Coronary artery (tissue), 2 donors: Measurements from ENCODE around the gene ABHD10.

ENCODE experiments used
- DNase-seq: peaks from one replicate; pipeline ENCODE4 v3.0.0-alpha.2; 2017; ENCODE audit warnings: low spot score
- H3K27ac ChIP-seq, 2 donors: fragments of 200-600 bp; sonication (generic); one replicate each; pipeline ENCODE4 v1.5.1; 2016 to 2019
- H3K4me3 ChIP-seq: fragments of 200-600 bp; sonication (generic); 2 replicates; pipeline ENCODE4 v1.5.1; 2016; ENCODE audit warnings: mild to moderate bottlenecking, moderate library complexity
- CTCF ChIP-seq: fragments of 200-600 bp; sonication (generic); IDR thresholded peaks from one replicate; pipeline ENCODE4 v1.5.1; 2019; ENCODE audit warnings: antibody characterized with exemption

ABHD10 gene

GRCh38 chr3:111970376-111970775, 8.4 kb upstream of the ABHD10 start:
- H3K27ac ChIP-seq = no peak overlapping the region
- no peak for TF ChIP-seq CTCF
- no peak overlapping the region for H3K4me3 ChIP-seq
- no peak for DNase-seq

- DNase-seq = no peak
- Histone ChIP-seq H3K27ac (no peak overlapping the region), H3K4me3 (no peak overlapping the region)
- TF ChIP-seq CTCF = no peak
Measured at GRCh38 chr3:111971533-111972130, 7.2 kb upstream of the ABHD10 start.

GRCh38 chr3:111972891-111973290, 5.9 kb upstream of the ABHD10 start:
- no peak overlapping the region for H3K4me3 ChIP-seq
- no peak overlapping the region for H3K27ac ChIP-seq
- no peak for TF ChIP-seq CTCF
- DNase-seq = no peak

- H3K27ac ChIP-seq = no peak overlapping the region
- no peak overlapping the region for H3K4me3 ChIP-seq
- DNase-seq = no peak
- TF ChIP-seq CTCF = no peak
Measured at GRCh38 chr3:111975131-111975530, 3.7 kb upstream of the ABHD10 start.

- no peak overlapping the region for H3K27ac ChIP-seq
- DNase-seq = no peak
- H3K4me3 ChIP-seq = no peak overlapping the region
- no peak for TF ChIP-seq CTCF
Measured at GRCh38 chr3:111976254-111976653, 2.6 kb upstream of the ABHD10 start.

GRCh38 chr3:111979434-111980038, 710 bp downstream of the ABHD10 start:
- no peak for TF ChIP-seq CTCF
- peak overlapping the region; percentile 93 for H3K4me3 ChIP-seq
- DNase-seq = no peak
- H3K27ac ChIP-seq = peak overlapping the region; percentile 72 to 89
